CD14-positive monocyte (primary cell): ENCODE data around the gene CRIM1. TPM values are rescaled to one million over a fixed set of nuclear protein-coding genes. Genes with fewer than 3 reads are reported as not detected.

Source experiments
- DNase-seq, 3 donors: peaks; one replicate each; pipeline ENCODE4 v3.0.0-alpha.2; 2011 to 2022
- H2AFZ ChIP-seq: 2 replicates; pipeline ENCODE4 v1.6.0; 2012; ENCODE audit warnings: mild to moderate bottlenecking, low read depth, low read length, inconsistent platforms; ENCODE audit not compliant: insufficient read depth, poor library complexity, severe bottlenecking
- H3K27ac ChIP-seq, 2 donors: 1 replicate in 1 of 2; 2 replicates in 1 of 2; pipeline ENCODE4 v1.5.1; 2012 to 2013; ENCODE audit warnings: low read length in 2 of 2, control low read depth in 1 of 2, inconsistent platforms in 1 of 2, low read depth in 1 of 2, mild to moderate bottlenecking in 1 of 2
- H3K27me3 ChIP-seq, 2 donors: one replicate each; pipeline versions ENCODE4 v1.6.0 to v1.6.1; 2011 to 2013; ENCODE audit warnings: low read length in 2 of 2; ENCODE audit not compliant: control insufficient read depth in 2 of 2, insufficient read depth in 2 of 2
- H3K36me3 ChIP-seq, 2 donors: replicated peaks in 1 of 2; 1 replicate in 1 of 2; 2 replicates in 1 of 2; pipeline versions ENCODE4 v1.5.1 to v1.6.1; 2012 to 2013; ENCODE audit warnings: low read length in 2 of 2, control low read depth in 1 of 2, inconsistent platforms in 1 of 2, mild to moderate bottlenecking in 1 of 2; ENCODE audit not compliant: insufficient read depth in 2 of 2, control insufficient read depth in 1 of 2
- H3K4me1 ChIP-seq, 2 donors: 1 replicate in 1 of 2; 2 replicates in 1 of 2; pipeline versions ENCODE4 v1.5.1 to v1.6.1; 2012 to 2013; ENCODE audit warnings: low read length in 2 of 2, control low read depth in 1 of 2, inconsistent platforms in 1 of 2, mild to moderate bottlenecking in 1 of 2, moderate library complexity in 1 of 2; ENCODE audit not compliant: insufficient read depth in 2 of 2, control insufficient read depth in 1 of 2
- H3K4me2 ChIP-seq: replicated peaks from 2 replicates; pipeline ENCODE3; 2012; ENCODE audit warnings: low read length, moderate library complexity, mild to moderate bottlenecking; ENCODE audit not compliant: poor library complexity, severe bottlenecking; ENCODE audit errors: extremely low read depth
- H3K4me3 ChIP-seq, 3 experiments: fragments of 200-600 bp in 1 of 3; sonication (generic) in 1 of 3; replicated peaks in 1 of 3; 1 replicate in 2 of 3; 2 replicates in 1 of 3; pipeline ENCODE4 v1.5.1; 2011 to 2013; ENCODE audit warnings: low read length in 3 of 3, mild to moderate bottlenecking in 3 of 3, control low read depth in 2 of 3, low read depth in 2 of 3, inconsistent platforms in 1 of 3, moderate library complexity in 1 of 3
- H3K79me2 ChIP-seq: 2 replicates; pipeline ENCODE4 v1.6.0; 2012; ENCODE audit warnings: mild to moderate bottlenecking, control low read depth, inconsistent platforms, low read length, moderate library complexity; ENCODE audit not compliant: insufficient read depth
- H3K9ac ChIP-seq: 2 replicates; pipeline ENCODE4 v1.6.0; 2017; ENCODE audit warnings: low read length, mild to moderate bottlenecking; ENCODE audit not compliant: insufficient read depth, poor library complexity, severe bottlenecking
- H3K9me3 ChIP-seq, 2 donors: replicated peaks in 1 of 2; 1 replicate in 1 of 2; 2 replicates in 1 of 2; pipeline versions ENCODE4 v1.5.1 to v1.6.1; 2012 to 2013; ENCODE audit warnings: low read length in 2 of 2, control low read depth in 1 of 2; ENCODE audit not compliant: control insufficient read depth in 1 of 2, insufficient read depth in 1 of 2
- H4K20me1 ChIP-seq: 2 replicates; pipeline ENCODE4 v1.6.0; 2012; ENCODE audit warnings: mild to moderate bottlenecking, low read length, control low read depth, moderate library complexity; ENCODE audit not compliant: insufficient read depth
- H3K27ac Mint-ChIP-seq, 7 donors: one replicate each; pipeline ENCODE4 v1.8.0; 2020; ENCODE audit warnings: mild to moderate bottlenecking in 7 of 7, mixed read lengths in 7 of 7, moderate library complexity in 6 of 7, inconsistent platforms in 2 of 7
- H3K27me3 Mint-ChIP-seq, 3 donors: one replicate each; pipeline ENCODE4 v1.8.0; 2021 to 2022; ENCODE audit warnings: low read depth in 3 of 3, mild to moderate bottlenecking in 3 of 3, mixed read lengths in 3 of 3, moderate library complexity in 3 of 3, inconsistent platforms in 1 of 3
- H3K36me3 Mint-ChIP-seq, 2 donors: one replicate each; pipeline ENCODE4 v1.8.0; 2020; ENCODE audit warnings: mixed read lengths in 2 of 2, inconsistent platforms in 1 of 2, mild to moderate bottlenecking in 1 of 2
- H3K4me1 Mint-ChIP-seq: one replicate; pipeline ENCODE4 v1.8.0; 2020; ENCODE audit warnings: mild to moderate bottlenecking, mixed read lengths
- H3K4me3 Mint-ChIP-seq, 2 donors: one replicate each; pipeline ENCODE4 v1.8.0; 2020; ENCODE audit warnings: mild to moderate bottlenecking in 2 of 2, mixed read lengths in 2 of 2, moderate library complexity in 1 of 2
- H3K9me3 Mint-ChIP-seq, 7 donors: one replicate each; pipeline ENCODE4 v1.8.0; 2020 to 2022; ENCODE audit warnings: mixed read lengths in 7 of 7, mild to moderate bottlenecking in 6 of 7, moderate library complexity in 6 of 7, inconsistent platforms in 2 of 7
- CTCF ChIP-seq: fragments of 200-600 bp; IDR thresholded peaks from one replicate; pipeline ENCODE4 v1.8.0; 2022; ENCODE audit warnings: antibody characterized with exemption, mild to moderate bottlenecking
- WGBS: methylation state at CpG from one replicate; pipeline ENCODE4 v1.1.5; 2013; ENCODE audit warnings: missing lambda C conversion rate; ENCODE audit not compliant: insufficient coverage; 5-methylcytosine and 5-hydroxymethylcytosine counted together
- intact Hi-C, 2 donors: fragments of 100-400 bp; cut with micrococcal nuclease; formaldehyde crosslinking; loops; one replicate each; pipeline versions ENCODE4 v1.15.0 to v1.15.1; 2023
- polyA plus RNA-seq, 3 donors: library from polyadenylated mRNA; depleted of rRNA in 1 of 3; unstranded in 2 of 3; stranded (reverse) in 1 of 3; fragments of 300-500 nt in 2 of 3; fragments of >200 nt in 1 of 3; fragmentation: Illumina TruSeq in 2 of 3; gene quantifications; 1 replicate in 2 of 3; 2 replicates in 1 of 3; pipeline ENCODE4 v1.2.3, GENCODE V29; 2012 to 2021

CRIM1 gene
- polyA plus RNA-seq, 3 donors: 0.08 to 0.27 TPM; not detected in 1

GRCh38 chr2:36380624-36381481 is 25.3 kb downstream of the CRIM1 start:
- Histone ChIP-seq H3K9ac (no peak overlapping the region), H2AFZ (peak overlapping the region; percentile 57)

GRCh38 chr2:36381993-36382392 is 26.4 kb downstream of the CRIM1 start:
- 100% methylated on average over 2 of the region's 6 CpGs for WGBS
- Histone ChIP-seq H3K27me3 (no peaks in the 10 kb centered on the region), H3K79me2 (no peaks in the 10 kb centered on the region), H3K9me3 (no peaks in the 10 kb centered on the region), H3K36me3 (no peaks in the 10 kb centered on the region), H4K20me1 (no peaks in the 10 kb centered on the region), H3K4me3 (no peak overlapping the region), H3K4me1 (peaks cover 10 to 16% of the 10 kb centered on the region in 2 donors), H2AFZ (no peak overlapping the region), H3K4me2 (no peak overlapping the region), H3K9ac (no peak overlapping the region), H3K27ac (no peak overlapping the region)
- Mint-ChIP-seq H3K4me1 (peaks cover 3% of the 10 kb centered on the region), H3K9me3 (no peaks in the 10 kb centered on the region), H3K27ac (no peak overlapping the region), H3K27me3 (peaks cover 0 to 3% (median 0%) of the 10 kb centered on the region in 3 donors), H3K36me3 (no peaks in the 10 kb centered on the region), H3K4me3 (no peak overlapping the region)
- intact Hi-C loops: no loop called here
- DNase-seq: no peak
- no peak for TF ChIP-seq CTCF

More at GRCh38 chr2:36380624-36381481, 25.3 kb downstream of the CRIM1 start:
- Mint-ChIP-seq H3K27me3 (peaks cover 0 to 6% (median 1%) of the 10 kb centered on the region in 3 donors), H3K27ac (peak overlapping the region in 2 of 7 donors; percentile 23 to 52), H3K36me3 (no peaks in the 10 kb centered on the region), H3K4me3 (no peak overlapping the region), H3K9me3 (no peaks in the 10 kb centered on the region), H3K4me1 (peaks cover 7% of the 10 kb centered on the region)
- no peak for TF ChIP-seq CTCF
- Histone ChIP-seq H3K4me2 (peak overlapping the region; percentile 24), H3K27me3 (no peaks in the 10 kb centered on the region), H3K27ac (no peak overlapping the region), H3K9me3 (no peaks in the 10 kb centered on the region), H3K36me3 (no peaks in the 10 kb centered on the region), H3K4me1 (peaks cover 10 to 16% of the 10 kb centered on the region in 2 donors), H3K4me3 (no peak overlapping the region), H4K20me1 (no peaks in the 10 kb centered on the region), H3K79me2 (no peaks in the 10 kb centered on the region)
- WGBS: 17% methylated on average over 13 of the region's 15 CpGs
- DNase-seq: peak in 2 of 3 donors; percentile 7 to 54
- intact Hi-C loops: no loop called here
